PC-9 (cell line): ENCODE data around the gene ARHGAP11A. TPM values are rescaled to one million over a fixed set of nuclear protein-coding genes. Genes with fewer than 3 reads are reported as not detected.

Source experiments
- BruUV-seq: library from RNA; stranded (reverse); fragments of 400-500 nt; replicated peaks from 2 replicates; lab custom pipeline; 2021; lab: Mats Ljungman, UMichigan
- CTCF ChIA-PET: fragments of 300-600 bp; sonication (Branson Sonifier 250); formaldehyde crosslinking; loops from one replicate; lab custom pipeline; 2022; ENCODE audit warnings: antibody characterized with exemption; lab: Charles Lee
- POLR2A ChIA-PET: fragments of 300-600 bp; sonication (Branson Sonifier 250); formaldehyde crosslinking; loops from one replicate; lab custom pipeline; 2022; ENCODE audit warnings: antibody characterized with exemption; ENCODE audit not compliant: unreplicated experiment; lab: Charles Lee
- DNase-seq, 2 experiments: peaks; one replicate each; pipeline versions ENCODE4 v3.0.0 to v3.0.0-alpha.2; 2015 to 2022; ENCODE audit warnings: mixed read lengths in 1 of 2
- H2AFZ ChIP-seq: fragments of 200-600 bp; sonication (generic); 2 replicates; pipeline ENCODE4 v1.8.1; 2017; ENCODE audit warnings: antibody characterized with exemption
- H3F3A ChIP-seq: fragments of 200-600 bp; sonication (generic); 2 replicates; pipeline ENCODE4 v1.8.1; 2017; ENCODE audit warnings: antibody characterized with exemption, mild to moderate bottlenecking, low read depth; ENCODE audit not compliant: insufficient read depth
- H3K27ac ChIP-seq: fragments of 200-600 bp; sonication (generic); 2 replicates; pipeline ENCODE4 v1.6.1; 2016; ENCODE audit warnings: mixed run types
- H3K27me3 ChIP-seq: fragments of 200-600 bp; sonication (generic); 2 replicates; pipeline ENCODE4 v1.6.1; 2016; ENCODE audit warnings: low read depth, mixed run types; ENCODE audit not compliant: insufficient read depth
- H3K36me3 ChIP-seq: fragments of 200-600 bp; sonication (generic); 2 replicates; pipeline ENCODE4 v1.6.1; 2016; ENCODE audit warnings: low read depth, mixed run types
- H3K4me1 ChIP-seq: fragments of 200-600 bp; sonication (generic); replicated peaks from 2 replicates; pipeline ENCODE4 v1.6.1; 2016; ENCODE audit warnings: mixed run types; ENCODE audit not compliant: insufficient read depth
- H3K4me2 ChIP-seq: fragments of 200-600 bp; sonication (generic); 2 replicates; pipeline ENCODE4 v1.6.1; 2017; ENCODE audit warnings: mixed run types
- H3K4me3 ChIP-seq: fragments of 200-600 bp; sonication (generic); 2 replicates; pipeline ENCODE4 v1.6.1; 2016; ENCODE audit warnings: mixed run types
- H3K79me2 ChIP-seq: fragments of 200-600 bp; sonication (generic); 2 replicates; pipeline ENCODE4 v1.6.1; 2017; ENCODE audit warnings: low read depth, mixed run types
- H3K9me2 ChIP-seq: fragments of 200-600 bp; sonication (generic); 2 replicates; pipeline ENCODE4 v1.8.1; 2017; ENCODE audit warnings: mild to moderate bottlenecking; ENCODE audit not compliant: insufficient read depth
- H3K9me3 ChIP-seq: fragments of 200-600 bp; sonication (generic); 2 replicates; pipeline ENCODE4 v1.8.1; 2016; ENCODE audit warnings: low read depth; ENCODE audit not compliant: insufficient read depth
- H4K20me1 ChIP-seq: fragments of 200-600 bp; sonication (generic); 2 replicates; pipeline ENCODE4 v1.8.1; 2017; ENCODE audit not compliant: insufficient read depth
- EZH2 ChIP-seq: fragments of 200-600 bp; sonication (generic); IDR thresholded peaks from 2 replicates; pipeline ENCODE4 v1.8.0; 2017; ENCODE audit warnings: antibody characterized with exemption, low read depth
- intact Hi-C: fragments of 100-400 bp; cut with micrococcal nuclease; formaldehyde crosslinking; loops from one replicate; pipeline ENCODE4 v1.10.0; 2022; ENCODE audit not compliant: unreplicated experiment
- total RNA-seq: library from RNA; stranded (reverse); gene quantifications from 2 replicates; pipeline ENCODE4 v1.2.3, GENCODE V29; 2021
- TF ChIP-seq, protein P1 (sequence below): fragments of 200-600 bp; sonication (generic); conservative IDR thresholded peaks from 2 replicates; pipeline ENCODE4 v1.6.1; 2017; ENCODE audit warnings: mixed run types, antibody characterized with exemption, mild to moderate bottlenecking, moderate library complexity

The ARHGAP11A gene
- total RNA-seq, 1 experiment from 2014 or later, result 91.6 TPM

DNA sequence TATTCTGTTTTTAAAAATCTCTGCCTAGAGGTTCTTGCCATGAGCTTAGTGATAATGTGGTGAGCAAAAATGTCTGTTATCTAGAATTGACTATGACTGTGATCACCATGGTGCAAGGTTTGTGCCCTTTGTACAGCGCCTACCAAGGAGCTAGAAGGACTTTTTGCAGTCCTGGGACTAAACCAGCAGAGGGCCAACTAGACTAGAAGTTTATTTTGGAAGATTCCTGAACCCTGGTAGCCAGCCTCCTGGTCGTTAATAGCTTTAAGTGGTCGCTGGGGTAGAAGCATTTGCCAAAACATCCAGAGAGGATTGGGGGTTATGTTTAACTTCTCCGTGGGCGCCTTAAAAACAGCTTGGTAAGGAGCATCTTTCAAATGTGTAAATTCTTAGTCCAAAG, 34.0 kb downstream of the ARHGAP11A start:
- Histone ChIP-seq H3K9me3 (no peaks in the 10 kb centered on the region), H3K4me2 (no peak overlapping the region), H4K20me1 (no peaks in the 10 kb centered on the region), H3K36me3 (no peaks in the 10 kb centered on the region), H3K27ac (no peak overlapping the region), H3K27me3 (no peaks in the 10 kb centered on the region), H3K4me3 (no peak overlapping the region), H3K79me2 (no peaks in the 10 kb centered on the region), H3K4me1 (peaks cover 19% of the 10 kb centered on the region), H2AFZ (no peak overlapping the region), H3K9me2 (no peaks in the 10 kb centered on the region), H3F3A (peaks cover 6% of the 10 kb centered on the region; the same call in 1 of the 2 replicates)
- DNase-seq, result no peak
- CTCF ChIA-PET, result interaction anchor here (1.1 kb wide), 1 partner anchor 483 kb away, joined by 5 read pairs; no protein-coding TSS in a partner anchor
- POLR2A ChIA-PET, result interaction anchor here (1.0 kb wide), 1 partner anchor 9 kb away, joined by 4 read pairs; no protein-coding TSS in a partner anchor
- TF ChIP-seq, protein P1, sequence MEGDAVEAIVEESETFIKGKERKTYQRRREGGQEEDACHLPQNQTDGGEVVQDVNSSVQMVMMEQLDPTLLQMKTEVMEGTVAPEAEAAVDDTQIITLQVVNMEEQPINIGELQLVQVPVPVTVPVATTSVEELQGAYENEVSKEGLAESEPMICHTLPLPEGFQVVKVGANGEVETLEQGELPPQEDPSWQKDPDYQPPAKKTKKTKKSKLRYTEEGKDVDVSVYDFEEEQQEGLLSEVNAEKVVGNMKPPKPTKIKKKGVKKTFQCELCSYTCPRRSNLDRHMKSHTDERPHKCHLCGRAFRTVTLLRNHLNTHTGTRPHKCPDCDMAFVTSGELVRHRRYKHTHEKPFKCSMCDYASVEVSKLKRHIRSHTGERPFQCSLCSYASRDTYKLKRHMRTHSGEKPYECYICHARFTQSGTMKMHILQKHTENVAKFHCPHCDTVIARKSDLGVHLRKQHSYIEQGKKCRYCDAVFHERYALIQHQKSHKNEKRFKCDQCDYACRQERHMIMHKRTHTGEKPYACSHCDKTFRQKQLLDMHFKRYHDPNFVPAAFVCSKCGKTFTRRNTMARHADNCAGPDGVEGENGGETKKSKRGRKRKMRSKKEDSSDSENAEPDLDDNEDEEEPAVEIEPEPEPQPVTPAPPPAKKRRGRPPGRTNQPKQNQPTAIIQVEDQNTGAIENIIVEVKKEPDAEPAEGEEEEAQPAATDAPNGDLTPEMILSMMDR, result peak; percentile 25; the same call in 1 of the 2 replicates
- TF ChIP-seq EZH2, result no peak
- BruUV-seq, result no TSS peak
- intact Hi-C loops, result no loop called here

DNA sequence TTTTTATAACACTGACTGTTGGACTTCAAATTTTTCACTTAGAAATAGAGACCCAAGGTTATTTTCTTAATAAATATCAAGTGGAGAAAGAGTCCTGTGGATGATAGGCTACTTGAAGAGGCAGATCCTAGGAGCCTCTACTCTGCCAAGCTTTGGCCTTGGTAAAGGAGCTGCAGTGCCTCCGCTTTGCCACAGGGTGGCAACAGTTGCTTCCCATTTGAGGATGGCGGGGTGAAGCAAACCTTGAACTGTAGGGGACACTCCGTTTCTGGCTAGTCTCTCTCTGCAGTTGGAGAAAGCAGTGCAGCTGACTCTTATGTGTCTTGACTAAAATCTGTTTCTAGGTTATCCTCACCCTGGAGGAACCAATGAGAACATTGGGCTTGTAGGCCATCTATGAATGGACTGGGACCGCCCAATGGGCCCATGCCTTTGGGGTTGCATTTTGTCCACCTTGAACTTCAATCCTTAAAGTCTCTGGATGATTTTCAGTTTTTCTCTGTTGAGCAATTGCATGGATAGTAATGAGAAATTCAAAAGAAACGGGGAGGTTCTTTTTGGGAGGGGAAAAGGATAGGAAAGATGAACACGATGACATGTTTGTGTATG, 36.0 kb downstream of the ARHGAP11A start:
- no peaks in the 10 kb centered on the region for H3K9me2 ChIP-seq
- peaks cover 6% of the 10 kb centered on the region; the same call in 1 of the 2 replicates for H3F3A ChIP-seq
- peak overlapping the region; percentile 73 for H3K4me2 ChIP-seq
- H3K36me3 ChIP-seq, result no peaks in the 10 kb centered on the region
- H2AFZ ChIP-seq, result peak overlapping the region; percentile 72
- POLR2A ChIA-PET, result no interaction called here
- CTCF ChIA-PET, result no interaction called here
- peak overlapping the region; percentile 84 for H3K27ac ChIP-seq
- peak in 1 of 2 experiments; percentile 68 for DNase-seq
- no peak overlapping the region for H3K4me3 ChIP-seq
- TF ChIP-seq, protein P1, result peak; percentile 92
- no peak for TF ChIP-seq EZH2
- BruUV-seq, result no TSS peak
- no peaks in the 10 kb centered on the region for H3K27me3 ChIP-seq
- no peaks in the 10 kb centered on the region for H4K20me1 ChIP-seq
- H3K4me1 ChIP-seq, result peaks cover 19% of the 10 kb centered on the region
- intact Hi-C loops, result loop anchor here (1.0 to 10.0 kb wide), 3 partner anchors 343 to 553 kb away; no protein-coding TSS in a partner anchor
- no peaks in the 10 kb centered on the region for H3K79me2 ChIP-seq
- H3K9me3 ChIP-seq, result no peaks in the 10 kb centered on the region

DNA sequence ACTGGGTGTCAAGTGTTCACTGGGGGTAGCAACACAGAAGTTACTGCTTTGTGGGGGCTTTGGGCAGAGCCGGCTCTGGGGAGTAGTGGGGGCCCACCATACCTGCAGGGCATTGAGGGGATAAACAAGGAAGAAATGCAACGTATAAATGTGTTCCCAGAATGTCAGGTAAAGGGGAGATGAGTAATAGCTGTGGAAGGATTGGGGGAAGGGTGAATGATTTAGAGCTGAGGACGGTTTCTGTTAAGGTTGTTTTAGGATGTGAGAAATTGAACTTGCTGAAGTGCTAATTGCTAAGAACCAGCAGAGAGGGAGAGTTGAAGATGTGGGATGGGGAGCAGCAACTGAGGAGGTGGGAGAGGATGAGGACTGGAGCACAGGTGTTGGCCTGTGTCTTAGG, 36.9 kb downstream of the ARHGAP11A start:
- no TSS peak for BruUV-seq
- DNase-seq, result peak; percentile 10 to 45
- intact Hi-C loops, result loop anchor here (10.0 kb wide), 1 partner anchor 553 kb away; no protein-coding TSS in a partner anchor
- peaks cover 19% of the 10 kb centered on the region for H3K4me1 ChIP-seq
- peak overlapping the region; percentile 84 for H3K27ac ChIP-seq
- CTCF ChIA-PET, result interaction anchor here (0.6 kb wide), 2 partner anchors 11 to 480 kb away, joined by 3 read pairs; no protein-coding TSS in a partner anchor
- no peak for TF ChIP-seq EZH2
- TF ChIP-seq, protein P1, result no peak
- no peaks in the 10 kb centered on the region for H3K9me3 ChIP-seq
- POLR2A ChIA-PET, result interaction anchor here (0.6 kb wide), 3 partner anchors 415 to 742 kb away, joined by 3 to 4 read pairs (median 3); no protein-coding TSS in a partner anchor
- no peak overlapping the region for H3K4me3 ChIP-seq
- no peaks in the 10 kb centered on the region for H4K20me1 ChIP-seq
- H3K36me3 ChIP-seq, result no peaks in the 10 kb centered on the region
- H3K27me3 ChIP-seq, result no peaks in the 10 kb centered on the region
- H3K4me2 ChIP-seq, result peak overlapping the region; percentile 73
- peaks cover 6% of the 10 kb centered on the region; the same call in 1 of the 2 replicates for H3F3A ChIP-seq
- H2AFZ ChIP-seq, result peak overlapping the region; percentile 72
- H3K9me2 ChIP-seq, result no peaks in the 10 kb centered on the region
- H3K79me2 ChIP-seq, result no peaks in the 10 kb centered on the region
